ENCODE results near the gene KBTBD2. TPM values are rescaled to one million over a fixed set of nuclear protein-coding genes. Genes with fewer than 3 reads are reported as not detected.

KBTBD2 gene
- 10 to 100 TPM; 13.3 to 38.7 TPM for total RNA-seq

- Histone ChIP-seq H3K9me3 (no peaks in the 10 kb centered on the region), H3K4me3 (peak within 1 kb of the TSS; percentile 94 to 99), H3K27ac (peak within 1 kb of the TSS; percentile 99), H3K27me3 (replicated peaks; ENCODE audit: insufficient read depth) (no peaks in the 10 kb centered on the region), H3K4me1 (replicated peaks) (peaks cover 5% of the 10 kb centered on the region), H3K36me3 (no peaks in the 10 kb centered on the region)
- peak; percentile 76 for DNase-seq (ENCODE audit: low spot score)
- TF ChIP-seq, protein P1, sequence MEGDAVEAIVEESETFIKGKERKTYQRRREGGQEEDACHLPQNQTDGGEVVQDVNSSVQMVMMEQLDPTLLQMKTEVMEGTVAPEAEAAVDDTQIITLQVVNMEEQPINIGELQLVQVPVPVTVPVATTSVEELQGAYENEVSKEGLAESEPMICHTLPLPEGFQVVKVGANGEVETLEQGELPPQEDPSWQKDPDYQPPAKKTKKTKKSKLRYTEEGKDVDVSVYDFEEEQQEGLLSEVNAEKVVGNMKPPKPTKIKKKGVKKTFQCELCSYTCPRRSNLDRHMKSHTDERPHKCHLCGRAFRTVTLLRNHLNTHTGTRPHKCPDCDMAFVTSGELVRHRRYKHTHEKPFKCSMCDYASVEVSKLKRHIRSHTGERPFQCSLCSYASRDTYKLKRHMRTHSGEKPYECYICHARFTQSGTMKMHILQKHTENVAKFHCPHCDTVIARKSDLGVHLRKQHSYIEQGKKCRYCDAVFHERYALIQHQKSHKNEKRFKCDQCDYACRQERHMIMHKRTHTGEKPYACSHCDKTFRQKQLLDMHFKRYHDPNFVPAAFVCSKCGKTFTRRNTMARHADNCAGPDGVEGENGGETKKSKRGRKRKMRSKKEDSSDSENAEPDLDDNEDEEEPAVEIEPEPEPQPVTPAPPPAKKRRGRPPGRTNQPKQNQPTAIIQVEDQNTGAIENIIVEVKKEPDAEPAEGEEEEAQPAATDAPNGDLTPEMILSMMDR (IDR thresholded peaks at IDR 0.05) = peak in 1 of 4 experiments; percentile 23
- no peak for TF ChIP-seq POLR2AphosphoS5 (IDR thresholded peaks at IDR 0.05)
- peak; percentile 36 for TF ChIP-seq POLR2A (IDR thresholded peaks at IDR 0.05)
- WGBS = under 1% methylated on average over 80 of the region's 104 CpGs
- intact Hi-C loops (cut with DNase I) = loop anchor here (5.0 to 10.0 kb wide), 4 partner anchors 51 to 171 kb away; partner anchors contain the start of genes FKBP9 and NT5C3A
Measured at GRCh38 chr7:32891043-32891799, at the start of gene KBTBD2. Gene KBTBD2 (minus strand): TSS chr7:32891760. CDS start chr7:32879604, 12,156 bp downstream.

GRCh38 chr7:32941181-32941580, 49.6 kb upstream of the KBTBD2 start:
- H3K27me3 ChIP-seq (replicated peaks; ENCODE audit: insufficient read depth) = no peaks in the 10 kb centered on the region
- TF ChIP-seq, protein P1 (IDR thresholded peaks at IDR 0.05) = no peak
- no peak for TF ChIP-seq POLR2A (IDR thresholded peaks at IDR 0.05)
- no peak for TF ChIP-seq POLR2AphosphoS5 (IDR thresholded peaks at IDR 0.05)
- H3K9me3 ChIP-seq = no peaks in the 10 kb centered on the region
- WGBS = 27% methylated on average over 5 of the region's 5 CpGs
- no peaks in the 10 kb centered on the region for H3K4me1 ChIP-seq (replicated peaks)
- H3K4me3 ChIP-seq = no peak overlapping the region
- no peak for DNase-seq (ENCODE audit: low spot score)
- H3K27ac ChIP-seq = peak overlapping the region; percentile 86 to 95
- intact Hi-C loops (cut with DNase I) = loop anchor here (5.0 kb wide), 4 partner anchors 49 to 139 kb away; partner anchors contain the start of genes KBTBD2 and NT5C3A
- no peaks in the 10 kb centered on the region for H3K36me3 ChIP-seq

DNA sequence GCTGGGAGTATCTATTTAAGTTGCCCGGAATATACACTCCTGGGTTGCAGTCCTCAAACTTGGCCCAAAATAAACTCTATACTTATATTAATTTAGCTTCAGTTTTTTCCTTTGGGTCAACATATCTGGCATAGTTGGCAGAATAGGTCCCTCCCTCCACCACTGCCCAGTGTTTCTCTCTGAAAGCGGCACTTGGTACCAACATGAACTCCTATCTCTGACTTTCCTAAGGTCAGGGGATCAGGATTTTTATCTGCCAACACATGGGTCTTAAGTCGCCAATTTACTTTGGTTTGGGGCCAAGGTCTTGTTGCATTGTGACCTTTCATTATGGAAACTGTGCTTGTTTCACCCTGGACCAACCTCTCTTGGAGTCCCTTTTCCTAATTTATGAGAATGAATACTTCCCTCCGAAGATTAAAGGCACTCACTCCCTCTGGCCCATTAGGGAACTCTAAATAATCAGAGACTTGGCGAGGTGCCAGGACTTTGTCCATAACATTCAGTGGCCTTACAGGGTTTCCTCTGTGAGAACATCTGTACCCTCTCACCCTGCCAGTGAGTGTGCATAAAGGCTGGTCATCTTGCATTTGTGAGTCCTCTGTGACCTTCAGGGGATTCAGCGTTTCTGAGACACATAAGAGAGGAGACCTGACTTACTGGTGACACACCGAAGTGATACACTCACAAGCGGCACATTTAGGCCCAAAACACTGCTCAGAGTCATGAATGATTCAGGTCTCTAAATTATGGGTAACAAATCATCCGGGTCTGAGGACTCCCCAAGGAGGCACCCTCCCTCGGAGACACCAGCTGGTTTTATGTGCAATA, 46.0 kb upstream of the KBTBD2 start:
- H3K36me3 ChIP-seq = no peaks in the 10 kb centered on the region
- 46% methylated on average over 10 of the region's 10 CpGs for WGBS
- H3K4me3 ChIP-seq = no peak overlapping the region
- no peaks in the 10 kb centered on the region for H3K9me3 ChIP-seq
- no peaks in the 10 kb centered on the region for H3K27me3 ChIP-seq (replicated peaks; ENCODE audit: insufficient read depth)
- DNase-seq (ENCODE audit: low spot score) = peak; percentile 21
- intact Hi-C loops (cut with DNase I) = no loop called here
- H3K27ac ChIP-seq = peak overlapping the region in 1 of 2 donors; percentile 17
- TF ChIP-seq, protein P1 (IDR thresholded peaks at IDR 0.05) = no peak
- H3K4me1 ChIP-seq (replicated peaks) = no peaks in the 10 kb centered on the region

GRCh38 chr7:32936689-32937088, 45.1 kb upstream of the KBTBD2 start:
- Histone ChIP-seq H3K9me3 (no peaks in the 10 kb centered on the region), H3K4me3 (no peak overlapping the region), H3K27ac (no peak overlapping the region), H3K36me3 (no peaks in the 10 kb centered on the region), H3K4me1 (replicated peaks) (no peaks in the 10 kb centered on the region), H3K27me3 (replicated peaks; ENCODE audit: insufficient read depth) (no peaks in the 10 kb centered on the region)
- 81% methylated on average over 3 of the region's 3 CpGs for WGBS
- intact Hi-C loops (cut with DNase I) = no loop called here
- no peak for DNase-seq (ENCODE audit: low spot score)
- TF ChIP-seq, protein P1 (IDR thresholded peaks at IDR 0.05) = no peak
- TF ChIP-seq POLR2AphosphoS5 (IDR thresholded peaks at IDR 0.05) = no peak
- TF ChIP-seq POLR2A (IDR thresholded peaks at IDR 0.05) = no peak
